Urothelium cell line (cell line): ENCODE measurements around the gene UNC5A.

Experiments
- DNase-seq: peaks from one replicate; pipeline ENCODE4 v3.0.0; 2011; ENCODE audit warnings: low spot score, mixed read lengths
- FAIRE-seq: peaks from 2 replicates; lab custom pipeline; 2011; peaks lifted over from hg19 to GRCh38; lab: Jason Lieb, UNC

The UNC5A gene

DNA sequence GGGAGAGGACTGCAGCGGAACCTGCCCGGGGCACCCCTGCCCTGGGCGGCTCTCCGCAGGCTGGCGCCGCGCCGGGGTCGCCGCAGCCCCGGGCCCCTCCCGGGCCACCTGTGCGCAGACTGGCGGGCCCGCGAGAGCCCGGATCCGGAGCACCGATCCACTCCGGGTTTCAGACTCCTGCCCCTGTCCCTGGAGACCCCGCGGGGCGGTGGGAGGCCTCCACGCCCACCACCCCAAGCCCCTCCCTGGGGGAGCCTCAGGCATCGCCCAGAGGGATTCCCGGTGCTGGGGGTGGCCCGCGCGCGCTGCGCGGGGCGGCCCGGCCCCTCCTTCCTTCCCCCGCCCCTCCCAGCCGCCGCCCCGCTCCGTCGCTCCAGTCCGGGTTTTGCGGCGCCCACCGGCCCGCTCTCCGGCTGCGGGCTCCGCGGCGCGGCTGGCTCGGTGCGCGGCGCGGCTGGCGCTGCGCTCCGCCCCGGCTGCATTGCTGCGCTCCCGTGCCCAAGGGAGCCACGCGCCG is at the start of gene UNC5A:
Gene UNC5A, plus strand, starts transcription at position 479 of the 517 bp plus-strand sequence. CDS start 192 bp downstream, outside the sequence.
- peak; percentile 80 for DNase-seq
- no peak for FAIRE-seq

DNA sequence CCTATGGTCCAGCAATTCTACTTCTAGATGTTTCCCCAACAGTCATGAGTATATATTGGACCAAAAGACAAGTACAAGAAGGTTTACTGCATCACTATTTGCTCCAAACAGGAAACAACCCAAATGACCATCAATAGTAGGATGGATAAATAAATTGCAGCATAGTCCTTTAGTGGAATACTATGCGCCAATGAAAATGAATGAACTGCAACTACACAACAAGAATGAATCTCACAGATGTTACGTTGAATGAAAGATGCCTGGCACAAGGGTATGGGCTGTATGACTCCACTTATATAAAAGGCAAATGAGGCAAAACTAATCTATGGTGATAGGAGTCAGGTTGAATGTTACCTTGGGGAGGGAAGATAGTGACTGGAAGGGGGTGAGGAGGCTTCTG is 48.6 kb upstream of the UNC5A start:
- no peak for FAIRE-seq
- no peak for DNase-seq

DNA sequence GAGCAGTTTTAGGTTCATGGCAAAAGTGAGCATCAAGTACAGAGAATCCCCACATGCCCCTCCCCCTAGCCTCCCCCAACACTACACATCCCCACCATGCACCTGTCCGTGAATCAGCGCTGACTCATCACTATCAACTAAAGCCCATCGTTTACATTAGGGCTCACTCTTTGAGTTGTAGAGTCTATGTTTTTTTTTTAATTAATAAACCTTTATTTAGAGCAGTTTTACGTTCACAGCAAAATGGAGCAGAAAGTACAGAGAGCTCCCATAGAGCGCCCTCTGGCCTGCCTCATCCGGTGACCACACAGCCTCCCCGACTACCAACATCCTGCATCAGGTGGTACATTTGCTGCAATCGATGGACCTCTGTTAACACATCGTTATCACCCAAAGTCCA is 47.9 kb upstream of the UNC5A start:
- no peak for FAIRE-seq
- peak; percentile 72 for DNase-seq

DNA sequence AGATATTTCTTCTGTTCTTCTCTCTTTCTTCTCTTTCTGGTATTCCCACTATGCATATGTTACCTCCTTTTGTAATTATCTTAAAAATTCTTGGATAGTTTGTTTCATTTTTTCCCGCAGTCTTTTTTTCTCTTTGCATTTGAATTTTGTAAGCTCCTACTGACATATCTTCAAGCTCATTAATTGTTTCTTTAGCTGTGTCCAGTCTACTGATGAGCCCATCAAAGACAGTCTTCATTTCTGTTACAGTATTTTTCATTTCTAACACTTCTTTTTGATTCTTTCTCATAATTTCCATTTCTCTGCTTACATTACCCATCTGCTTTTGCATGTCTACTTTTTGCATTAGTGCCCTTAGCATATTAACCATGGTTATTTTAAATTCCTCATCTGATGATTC is 44.7 kb upstream of the UNC5A start:
- no peak for DNase-seq
- no peak for FAIRE-seq

DNA sequence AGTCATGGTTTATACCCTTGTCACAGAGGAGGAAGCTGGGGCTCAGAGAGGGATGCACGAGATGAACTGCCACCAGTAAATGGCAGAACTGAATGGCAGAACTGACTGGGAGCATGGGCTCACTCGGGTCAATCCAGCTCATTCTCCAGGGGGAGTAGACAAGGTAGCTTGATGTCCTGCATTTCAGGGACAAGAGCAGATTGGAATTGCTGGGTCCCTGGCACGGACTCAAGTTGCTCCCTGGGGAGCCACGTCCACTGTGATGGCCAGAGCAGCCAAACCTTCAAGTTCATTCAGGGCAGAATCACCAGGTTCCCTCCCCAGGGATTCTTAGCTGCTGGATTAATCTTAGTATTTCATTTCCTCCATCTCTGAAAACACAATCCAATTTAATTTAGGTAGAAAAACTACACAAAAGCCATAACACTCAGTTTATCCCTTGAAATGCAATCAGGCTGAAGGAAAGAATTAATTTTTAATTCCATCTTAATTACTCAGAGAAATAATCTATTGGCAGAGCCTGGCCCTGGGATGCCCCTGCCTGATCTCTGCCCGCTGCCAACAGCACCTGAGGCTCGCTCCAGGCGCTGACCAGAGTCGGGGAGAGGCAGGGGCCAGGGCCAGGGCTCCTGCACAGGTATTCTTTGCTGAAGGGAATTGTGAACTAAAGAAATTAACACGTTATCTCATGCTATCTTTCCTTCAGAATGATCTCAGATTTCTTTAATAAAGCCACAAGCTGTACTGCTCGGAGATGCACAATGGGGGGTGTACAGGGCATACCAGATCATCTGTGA is 42.0 kb upstream of the UNC5A start:
- FAIRE-seq (no peak), DNase-seq (no peak)

DNA sequence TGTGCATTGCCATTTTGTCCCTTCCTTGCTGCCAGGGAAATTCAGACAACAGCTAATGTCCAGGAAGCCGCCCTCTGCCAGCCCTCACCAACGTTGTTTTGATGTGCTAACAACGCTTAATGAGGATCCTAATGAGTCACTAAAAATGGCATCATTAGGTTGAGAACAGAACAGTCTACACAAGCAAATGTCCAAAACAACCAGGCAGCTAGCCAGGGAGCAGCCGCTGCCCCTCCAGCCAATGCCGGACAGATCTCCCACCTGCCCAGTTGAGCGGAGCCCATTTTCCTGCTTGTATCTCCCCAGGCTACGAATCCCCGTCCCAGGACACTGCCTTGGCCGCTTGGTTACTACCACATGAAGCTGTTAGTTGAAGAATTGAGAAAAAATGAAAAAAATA is 40.4 kb upstream of the UNC5A start:
- DNase-seq (no peak), FAIRE-seq (no peak)

DNA sequence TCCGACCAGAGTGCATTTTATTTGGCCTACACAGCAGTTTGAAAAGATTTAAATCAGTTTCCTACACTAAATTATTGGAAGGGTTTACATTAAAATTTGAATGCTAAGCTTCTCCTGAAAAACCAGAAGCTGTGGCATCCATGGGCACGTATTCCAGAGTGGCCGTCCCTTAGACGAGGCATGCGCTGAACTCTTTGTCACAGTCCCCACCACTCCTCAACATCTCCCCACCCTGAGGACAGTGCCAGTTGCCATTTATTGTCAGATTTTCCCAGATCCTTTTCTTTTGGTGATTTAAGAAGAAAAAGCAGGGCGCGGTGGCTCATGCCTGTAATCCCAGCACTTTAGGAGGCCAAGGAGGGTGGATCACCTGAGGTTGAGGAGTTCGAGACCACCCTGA is 39.9 kb upstream of the UNC5A start:
- FAIRE-seq = no peak

DNA sequence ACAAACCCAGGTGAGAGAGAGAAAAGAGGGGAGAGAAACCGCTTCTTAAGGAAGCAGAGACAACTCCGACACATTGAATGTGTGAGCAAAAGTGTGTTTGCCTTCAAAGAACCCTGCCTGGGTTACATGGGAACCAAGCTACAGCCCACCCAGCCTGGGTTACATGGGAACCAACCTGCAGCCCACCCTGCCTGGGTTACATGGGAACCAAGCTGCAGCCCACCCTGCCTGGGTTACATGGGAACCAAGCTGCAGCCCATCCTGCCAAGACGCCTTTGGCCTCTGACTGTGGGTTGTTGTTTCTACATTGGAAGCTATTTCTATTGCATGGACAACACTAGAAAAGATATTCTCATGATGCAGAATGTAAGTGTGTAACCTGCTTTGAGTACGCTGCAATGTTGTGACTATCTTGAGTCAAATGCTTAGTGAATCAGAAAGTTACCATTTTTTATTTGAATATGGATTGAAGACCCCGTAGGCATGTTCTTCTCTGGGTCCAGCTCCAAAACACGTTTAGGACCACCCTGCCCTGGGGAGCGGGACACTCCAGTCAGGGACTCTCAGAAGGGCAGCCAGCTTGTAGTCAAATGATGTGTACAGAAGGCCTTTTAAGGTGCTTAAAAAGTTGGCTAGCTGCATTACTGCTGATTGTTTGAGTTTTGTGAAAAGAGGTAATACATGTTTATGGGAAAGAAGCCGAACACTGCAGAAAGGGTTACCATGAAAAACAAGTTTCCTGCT is 39.1 kb upstream of the UNC5A start:
- DNase-seq (no peak), FAIRE-seq (no peak)

More for the DNA sequence above, 39.9 kb upstream of the UNC5A start:
- DNase-seq = no peak

DNA sequence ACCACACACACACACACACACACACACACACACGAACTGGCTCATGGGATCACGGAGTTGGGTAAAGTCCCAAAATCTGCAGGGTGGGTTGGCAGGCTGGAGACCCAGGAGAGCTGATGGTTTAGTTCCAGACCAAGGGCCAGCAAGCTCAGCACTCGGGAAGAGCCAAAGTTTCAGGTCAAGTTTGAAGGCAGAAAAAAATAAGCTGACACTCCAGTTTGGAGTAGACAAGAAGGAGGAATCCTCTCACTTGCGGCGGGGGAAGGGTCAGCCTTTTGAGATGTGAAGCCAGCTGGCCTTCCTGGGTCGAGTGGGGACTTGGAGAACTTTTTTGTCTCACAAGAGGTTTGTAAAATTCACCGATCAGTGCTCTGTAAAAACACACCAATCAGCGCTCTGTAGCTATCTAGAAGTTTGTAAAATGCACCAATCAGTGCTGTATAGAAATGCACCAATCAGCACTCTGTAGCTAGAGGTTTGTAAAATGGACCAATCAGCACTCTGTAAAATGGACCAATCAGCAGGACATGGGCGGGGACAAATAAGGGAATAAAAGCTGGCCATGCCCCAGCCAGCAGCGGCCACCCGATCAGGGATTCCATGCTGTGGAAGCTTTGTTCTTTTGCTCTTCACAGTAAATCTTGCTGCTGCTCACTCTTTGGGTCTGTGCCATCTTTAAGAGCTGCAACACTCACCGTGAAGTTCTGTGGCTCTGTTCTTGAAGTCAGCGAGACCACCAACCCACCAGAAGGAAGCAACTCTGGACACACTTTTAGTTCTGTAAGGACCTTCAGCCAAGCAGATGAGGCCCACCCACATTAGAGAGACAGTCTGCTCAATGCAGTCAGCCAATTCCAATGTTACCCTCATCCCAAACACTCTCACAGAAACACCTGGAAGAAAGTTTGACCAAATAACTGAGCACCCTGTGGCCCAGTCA is 37.8 kb upstream of the UNC5A start:
- DNase-seq (no peak), FAIRE-seq (no peak)

DNA sequence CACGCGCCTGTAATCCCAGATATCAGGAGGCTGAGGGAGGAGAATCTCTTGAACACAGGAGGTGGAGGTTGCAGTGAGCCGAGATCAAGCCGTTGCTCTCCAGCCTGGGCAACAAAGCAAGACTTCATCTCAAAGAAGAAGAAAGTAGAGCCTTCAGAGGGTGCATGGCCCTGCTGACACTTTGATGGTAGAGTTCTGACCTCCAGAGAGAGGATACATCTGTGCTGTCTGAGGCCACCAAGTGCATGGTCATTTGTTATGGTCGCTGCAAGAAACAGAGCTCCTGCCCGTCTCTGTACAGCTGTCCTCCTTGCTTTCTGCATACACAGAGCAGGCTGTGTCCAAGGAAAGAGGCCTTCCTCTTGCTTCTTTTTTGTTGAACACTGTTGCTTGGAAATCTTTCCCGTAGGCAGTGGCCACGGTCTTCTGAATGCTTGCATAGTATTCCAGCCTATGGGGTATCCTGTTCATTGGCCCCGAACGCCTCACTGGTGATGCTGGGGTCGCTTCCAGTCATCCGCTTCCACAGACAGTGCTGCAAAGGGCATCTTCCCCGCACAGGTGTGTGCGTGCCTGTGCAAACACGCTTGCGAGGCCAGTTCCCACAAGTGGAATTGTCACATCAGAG is 36.8 kb upstream of the UNC5A start:
- DNase-seq = no peak
- FAIRE-seq = no peak

DNA sequence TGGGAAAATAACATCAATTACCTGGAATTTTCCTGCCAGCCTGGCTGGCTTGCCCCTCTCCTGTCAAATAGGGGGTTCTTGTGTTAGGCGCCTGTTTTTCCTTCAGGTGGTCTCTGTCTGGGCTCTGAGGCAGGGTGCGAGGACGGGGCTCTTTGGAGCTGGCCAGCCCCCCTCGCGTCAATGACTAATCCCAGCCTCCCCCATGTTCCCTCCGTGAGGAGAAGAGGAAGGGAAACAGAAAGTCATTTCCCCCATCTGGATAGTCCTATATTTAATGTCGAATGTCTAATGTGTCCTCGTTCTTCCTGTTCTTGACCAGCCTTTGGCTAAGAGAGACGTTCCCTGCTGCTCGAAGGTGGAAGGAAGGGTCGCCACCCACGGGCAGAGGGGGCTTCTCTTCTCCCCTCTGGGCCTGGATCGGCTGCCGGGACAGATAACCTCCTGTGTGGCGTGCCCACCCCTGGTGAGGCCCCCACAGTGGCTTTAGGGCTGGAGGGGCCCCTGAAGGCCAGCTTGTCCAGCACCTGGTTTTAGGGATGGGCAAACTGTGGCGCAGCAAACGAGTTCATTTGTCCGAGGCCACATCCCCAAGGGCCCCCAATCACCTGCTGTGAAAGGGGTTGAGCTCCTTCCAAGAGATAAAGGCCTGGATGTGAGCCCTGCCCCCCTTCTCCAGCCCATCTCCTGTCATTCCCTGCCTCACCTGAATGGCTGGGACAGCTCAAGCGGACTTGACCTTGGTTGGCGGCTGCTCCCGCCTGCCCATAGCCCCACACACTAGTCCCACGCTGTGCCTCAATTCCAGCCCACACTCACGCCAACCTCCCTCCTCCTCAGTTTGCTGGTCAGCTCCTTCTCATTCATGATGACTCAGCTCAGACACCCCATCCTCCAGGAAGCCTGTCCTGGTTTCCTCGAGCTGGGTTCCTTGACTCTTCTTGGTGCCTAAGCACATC is 35.9 kb upstream of the UNC5A start:
- DNase-seq = no peak
- no peak for FAIRE-seq

DNA sequence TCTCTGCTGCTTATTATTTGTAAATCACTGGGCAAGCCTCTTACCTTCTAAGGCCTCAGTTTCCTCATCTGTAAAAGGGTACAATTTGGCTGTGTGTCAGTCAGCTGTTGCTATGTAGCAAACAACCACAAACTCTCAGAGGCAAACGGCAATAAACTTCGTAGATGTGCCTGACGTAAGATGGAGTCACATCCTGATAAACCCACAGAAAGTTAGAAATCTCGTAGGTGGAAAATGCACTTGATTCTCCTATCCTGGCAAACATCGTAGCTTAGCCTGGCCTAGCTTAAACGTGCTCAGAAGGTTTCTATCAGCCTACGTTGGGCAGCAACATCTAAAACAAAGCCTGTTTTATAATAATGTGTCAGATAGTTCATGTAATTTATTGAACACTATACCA is 35.0 kb upstream of the UNC5A start:
- DNase-seq = no peak
- FAIRE-seq = no peak

DNA sequence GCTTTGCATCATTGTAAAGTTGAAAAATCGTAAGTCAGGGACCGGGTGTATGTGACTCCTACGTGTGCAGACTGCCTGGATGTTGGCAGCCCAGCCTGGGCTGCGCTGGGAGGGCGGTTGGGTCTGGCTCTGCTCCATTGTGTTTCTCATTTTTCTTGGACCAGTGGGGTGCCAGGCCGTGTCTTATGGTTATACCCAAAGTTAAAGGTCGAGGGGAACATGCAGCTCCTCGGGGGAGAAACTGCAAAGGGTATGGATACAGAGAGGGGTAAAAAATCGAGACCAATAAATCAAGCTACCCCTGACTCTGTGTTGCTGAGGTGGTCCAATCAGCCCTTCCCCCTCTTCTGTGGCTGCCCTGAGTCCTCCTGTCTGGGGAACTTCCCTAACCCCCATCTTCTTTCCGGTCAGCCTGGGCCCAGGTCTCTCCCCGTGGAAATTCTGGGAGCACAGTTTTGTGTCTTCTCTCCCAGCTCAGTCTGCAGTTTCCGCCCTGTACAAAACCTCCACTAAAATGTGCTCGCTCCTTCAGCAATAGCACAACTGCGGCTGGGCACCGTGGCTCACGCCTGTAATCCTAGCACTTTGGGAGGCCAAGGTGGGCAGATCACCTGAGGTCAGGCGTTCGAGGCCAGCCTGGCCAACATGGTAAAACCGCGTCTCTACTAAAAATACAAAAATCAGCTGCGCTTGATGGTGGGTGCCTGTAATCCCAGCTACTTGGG is 34.1 kb upstream of the UNC5A start:
- DNase-seq = no peak
- no peak for FAIRE-seq

DNA sequence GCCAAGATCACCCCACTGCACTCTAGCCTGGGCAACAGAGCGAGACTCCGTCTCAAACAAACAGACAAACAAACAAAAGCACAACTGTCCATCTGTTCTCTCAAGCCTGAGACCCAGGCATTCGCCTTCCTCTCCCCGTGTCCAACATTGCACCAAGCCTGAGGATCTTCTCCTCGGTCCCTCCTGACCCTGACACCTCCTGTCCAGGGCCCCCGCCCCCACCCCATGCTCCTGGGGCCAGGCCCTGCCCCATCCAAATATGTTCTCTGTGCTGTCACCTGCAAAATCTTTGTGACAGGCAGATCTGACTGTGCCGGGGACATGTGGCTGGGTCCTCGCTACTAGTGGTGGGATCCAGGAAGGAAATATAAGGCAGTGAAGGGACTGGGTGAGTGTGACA is 33.4 kb upstream of the UNC5A start:
- FAIRE-seq = no peak
- DNase-seq = no peak

DNA sequence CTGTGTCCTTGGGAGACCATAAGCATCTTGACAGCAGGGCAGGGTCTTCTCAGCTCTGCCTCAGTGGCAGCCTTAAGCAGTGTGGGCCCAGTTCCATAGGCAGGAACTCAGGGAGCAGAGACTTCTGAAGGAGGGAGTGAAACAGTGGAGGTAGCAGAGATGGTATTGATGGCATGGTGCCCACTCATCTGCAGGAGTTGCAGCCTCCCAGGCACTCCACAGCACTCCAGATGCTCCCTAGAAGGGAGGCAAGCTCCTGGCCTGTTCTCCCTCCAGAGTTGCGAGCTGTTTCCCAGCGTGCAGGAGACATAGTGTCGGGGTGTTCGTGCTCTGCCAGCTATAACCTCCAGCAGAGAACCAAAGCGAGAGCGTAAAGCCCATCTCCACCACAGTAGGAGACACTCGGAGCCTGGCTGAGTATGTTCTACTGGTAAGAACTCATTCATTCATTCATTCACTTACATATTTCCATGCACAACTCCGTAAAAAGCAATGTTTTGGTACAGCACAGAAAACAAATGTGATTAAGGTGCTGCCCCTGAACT is 31.4 kb upstream of the UNC5A start:
- no peak for FAIRE-seq
- DNase-seq = no peak

DNA sequence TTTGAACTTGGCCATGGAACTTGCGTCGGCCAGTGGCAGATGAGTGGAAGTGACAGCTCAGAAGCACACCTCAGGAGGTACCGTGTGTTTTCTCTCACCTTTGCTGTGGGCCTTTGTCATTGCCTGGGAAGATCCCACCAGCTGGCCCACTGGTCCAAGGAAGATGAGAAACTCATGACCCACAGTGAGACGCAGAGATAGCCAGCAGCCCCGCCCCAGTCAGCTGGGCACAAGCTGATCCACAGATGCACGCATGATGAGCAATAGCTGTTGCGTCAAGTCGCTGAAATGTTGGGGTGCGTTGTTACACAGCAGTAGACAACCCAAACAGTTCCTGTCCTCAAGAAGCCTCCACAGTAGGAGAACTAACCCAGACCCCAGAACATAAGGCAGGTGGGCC is 30.8 kb upstream of the UNC5A start:
- no peak for DNase-seq
- no peak for FAIRE-seq

DNA sequence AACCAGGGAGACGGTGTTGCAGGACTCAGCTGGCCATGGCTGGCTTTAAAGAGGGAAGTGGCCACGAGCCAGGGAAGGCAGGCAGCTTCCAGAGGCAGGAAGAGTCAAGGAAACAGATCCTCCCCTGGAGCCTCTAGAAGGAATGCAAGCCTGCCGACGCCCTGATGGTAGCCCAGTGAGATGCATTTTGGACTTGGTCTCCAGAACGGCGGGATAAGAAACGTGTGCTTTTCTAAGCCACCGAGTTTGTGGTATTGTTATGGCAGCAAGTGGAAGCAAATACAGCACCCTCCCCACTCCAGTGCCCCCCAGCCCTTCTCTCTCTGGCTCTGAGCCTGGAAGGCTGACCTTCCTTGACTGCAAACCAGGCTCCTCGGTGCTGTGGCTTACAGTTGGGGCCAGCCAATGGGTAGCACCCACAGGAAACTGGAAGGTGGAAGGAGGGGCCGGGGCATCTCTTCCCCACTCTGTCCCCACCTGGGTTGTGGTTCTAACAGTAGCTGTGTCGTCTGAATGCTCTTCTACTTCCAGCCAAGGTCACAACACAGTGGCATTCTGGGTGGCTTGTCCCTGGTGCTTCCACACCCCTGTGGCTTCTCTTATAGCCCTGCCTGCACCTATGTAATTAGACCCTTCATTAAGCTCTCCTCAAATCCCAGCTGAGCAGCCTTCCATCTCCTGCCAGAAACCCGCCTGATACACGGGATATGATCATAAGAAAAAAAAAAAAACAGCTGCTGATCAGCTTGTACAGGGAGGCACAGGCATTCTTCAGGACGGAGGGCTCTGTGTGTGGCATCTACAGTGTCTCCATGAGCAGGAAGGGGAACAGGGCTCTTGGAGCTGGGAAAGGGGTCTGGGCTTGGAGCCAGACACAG is 29.9 kb upstream of the UNC5A start:
- DNase-seq (no peak), FAIRE-seq (peak; percentile 42)

DNA sequence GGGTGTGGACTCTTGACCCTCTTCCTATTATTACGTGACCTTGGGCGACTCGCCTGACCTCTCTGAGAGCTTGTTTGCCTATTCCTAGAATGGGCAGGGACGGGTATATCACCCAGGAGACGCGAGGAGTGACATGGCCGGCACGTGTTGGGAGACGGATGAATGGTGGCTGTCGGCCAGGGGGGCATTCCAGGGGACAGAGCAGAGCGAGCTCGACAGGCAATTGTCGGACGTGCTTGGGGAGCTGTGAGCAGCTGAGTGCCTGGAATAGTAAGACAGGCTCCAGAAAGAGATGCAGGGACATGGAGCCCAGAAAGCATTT is 29.3 kb upstream of the UNC5A start:
- DNase-seq = no peak
- FAIRE-seq = peak; percentile 76
